H1 (cell line): ENCODE data around the gene CTSA. TPM values are rescaled to one million over a fixed set of nuclear protein-coding genes. Genes with fewer than 3 reads are reported as not detected.

ENCODE experiments used
- E2F6 ChIP-seq: IDR thresholded peaks from 2 replicates; pipeline ENCODE4 v1.6.1; 2012; ENCODE audit warnings: inconsistent platforms
- polyA plus RNA-seq, 7 experiments: library from polyadenylated mRNA; depleted of rRNA in 3 of 7; stranded (reverse) in 5 of 7; unstranded in 2 of 7; fragments of >200 nt in 5 of 7; fragments of 200-250 nt in 2 of 7; gene quantifications; 1 replicate in 5 of 7; 2 replicates in 1 of 7; 4 replicates in 1 of 7; pipeline versions ENCODE4 v1.2.1 to v1.2.3, GENCODE V29; 2011 to 2013; ENCODE audit warnings: missing spikeins in 2 of 7, mixed read lengths in 2 of 7
- total RNA-seq: library from RNA; stranded (reverse); fragmentation: NEBNext Ultra II Directional; extraction: Animal tissue kit (Norgen Biotek cat#: 25700); gene quantifications from 2 replicates; pipeline ENCODE4 v1.2.1, GENCODE V29; 2021

CTSA gene
- total and polyA plus RNA-seq, 2 of the 8 experiments (the other 6 are each of a cell fraction or from before 2014, with no cell fraction given): 49.7 to 74.0 TPM

GRCh38 chr20:45909817-45910669 lies 18.9 kb downstream of the CTSA start (continued):
- TF ChIP-seq E2F6: no peak
